ENCODE results near the gene CAVIN4. TPM values are rescaled to one million over a fixed set of nuclear protein-coding genes. Genes with fewer than 3 reads are reported as not detected.

CAVIN4 gene
- total and polyA plus RNA-seq, 2 donors (not counting 3 experiments of a cell fraction or from before 2014, with no cell fraction given), result 0.61 to 3.1 TPM

- no peak overlapping the region for H2AFZ ChIP-seq (ENCODE audit: low read depth, low read length)
- no peak for FAIRE-seq
- no peak overlapping the region for H3K9ac ChIP-seq (replicated peaks; ENCODE audit: extremely low read depth, insufficient read depth, low read length)
Measured at GRCh38 chr9:100623969-100624368, 46.1 kb downstream of the CAVIN4 start.

DNA sequence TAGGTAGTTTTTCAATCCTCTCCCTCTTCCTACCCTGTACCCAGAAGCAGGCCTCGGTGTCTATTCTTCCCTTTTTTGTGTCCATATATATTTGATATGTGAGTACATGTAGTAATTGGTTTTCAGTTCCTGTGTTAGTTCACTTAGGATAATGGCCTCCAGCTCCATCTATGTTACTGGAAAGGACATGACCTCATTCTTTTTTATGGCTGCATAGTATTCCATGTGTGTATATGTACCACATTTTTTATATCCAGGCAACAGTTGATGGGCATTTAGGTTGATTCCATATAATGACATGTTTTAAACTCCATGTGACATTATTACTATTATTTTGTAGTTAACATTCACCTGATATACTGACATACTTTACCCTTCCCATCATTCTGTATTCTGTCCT, 49.1 kb downstream of the CAVIN4 start:
- Histone ChIP-seq H2AFZ (ENCODE audit: low read depth, low read length) (no peak overlapping the region), H3K4me2 (ENCODE audit: insufficient read depth, low read length) (no peak overlapping the region), H3K4me1 (ENCODE audit: control insufficient read depth, extremely low read depth, insufficient read depth, low read length) (no peaks in the 10 kb centered on the region), H3K36me3 (ENCODE audit: control insufficient read depth in 2 of 2, extremely low read depth in 1 of 2, insufficient read depth in 2 of 2, low read length in 2 of 2) (no peaks in the 10 kb centered on the region), H3K4me3 (replicated peaks in 1 of 3; ENCODE audit: insufficient read depth in 1 of 3, low read depth in 1 of 3, low read length in 3 of 3) (no peak overlapping the region), H3K9me1 (replicated peaks; ENCODE audit: control insufficient read depth, extremely low read depth, insufficient read depth, low read length) (no peaks in the 10 kb centered on the region), H3K79me2 (ENCODE audit: control insufficient read depth, insufficient read depth, low read length) (no peaks in the 10 kb centered on the region), H3K9me3 (replicated peaks; ENCODE audit: control insufficient read depth, insufficient read depth, low read length) (no peaks in the 10 kb centered on the region), H3K9ac (replicated peaks; ENCODE audit: extremely low read depth, insufficient read depth, low read length) (no peak overlapping the region), H3K27me3 (ENCODE audit: control insufficient read depth in 2 of 2, insufficient read depth in 2 of 2, low read length in 2 of 2) (no peaks in the 10 kb centered on the region), H3K27ac (ENCODE audit: insufficient read depth, low read depth, low read length) (no peak overlapping the region), H4K20me1 (replicated peaks; ENCODE audit: control insufficient read depth, extremely low read depth, insufficient read depth, low read length) (no peaks in the 10 kb centered on the region)
- intact Hi-C loops (cut with micrococcal nuclease) (no loop called here), dilution Hi-C loops (cut with MboI; ENCODE audit: extremely low pct_ligation_motif_present, low sequenced_read_pairs) (no loop called here)
- CTCF ChIA-PET, result no interaction called here
- no TSS peak for BruUV-seq (replicated peaks)
- POLR2A ChIA-PET, result no interaction called here
- TF ChIP-seq JUN (IDR thresholded peaks at IDR 0.05; ENCODE audit: borderline replicate concordance, insufficient read depth, insufficient read length, low read depth) (no peak), POLR2AphosphoS5 (IDR thresholded peaks at IDR 0.05; ENCODE audit: insufficient read depth, low read depth, low read length) (no peak), EZH2 (IDR thresholded peaks at IDR 0.05; ENCODE audit: borderline replicate concordance, low read depth, low read length, severe bottlenecking) (no peak)
- DNase-seq (ENCODE audit: low read depth, low spot score), result no peak
- FAIRE-seq, result no peak

More at GRCh38 chr9:100623969-100624368, 46.1 kb downstream of the CAVIN4 start:
- no peaks in the 10 kb centered on the region for H3K9me3 ChIP-seq (replicated peaks; ENCODE audit: control insufficient read depth, insufficient read depth, low read length)
- DNase-seq (ENCODE audit: low read depth, low spot score), result no peak
- no peaks in the 10 kb centered on the region for H3K4me1 ChIP-seq (ENCODE audit: control insufficient read depth, extremely low read depth, insufficient read depth, low read length)
- no peaks in the 10 kb centered on the region for H3K79me2 ChIP-seq (ENCODE audit: control insufficient read depth, insufficient read depth, low read length)
- H3K4me2 ChIP-seq (ENCODE audit: insufficient read depth, low read length), result no peak overlapping the region
- intact Hi-C loops (cut with micrococcal nuclease), result no loop called here
- CTCF ChIA-PET, result no interaction called here
- dilution Hi-C loops (cut with MboI; ENCODE audit: extremely low pct_ligation_motif_present, low sequenced_read_pairs), result no loop called here
- BruUV-seq (replicated peaks), result no TSS peak
- H3K36me3 ChIP-seq (ENCODE audit: control insufficient read depth in 2 of 2, extremely low read depth in 1 of 2, insufficient read depth in 2 of 2, low read length in 2 of 2), result no peaks in the 10 kb centered on the region
- POLR2A ChIA-PET, result no interaction called here
- H3K9me1 ChIP-seq (replicated peaks; ENCODE audit: control insufficient read depth, extremely low read depth, insufficient read depth, low read length), result no peaks in the 10 kb centered on the region
- H3K27me3 ChIP-seq (ENCODE audit: control insufficient read depth in 2 of 2, insufficient read depth in 2 of 2, low read length in 2 of 2), result no peaks in the 10 kb centered on the region
- no peak overlapping the region for H3K27ac ChIP-seq (ENCODE audit: insufficient read depth, low read depth, low read length)
- TF ChIP-seq FOS (IDR thresholded peaks at IDR 0.05; ENCODE audit: borderline replicate concordance, insufficient read depth, low read length) (no peak), GATA2 (IDR thresholded peaks at IDR 0.05; ENCODE audit: insufficient read depth, insufficient read length, low read depth, low read length) (no peak), JUN (IDR thresholded peaks at IDR 0.05; ENCODE audit: borderline replicate concordance, insufficient read depth, insufficient read length, low read depth) (no peak)
- no peaks in the 10 kb centered on the region for H4K20me1 ChIP-seq (replicated peaks; ENCODE audit: control insufficient read depth, extremely low read depth, insufficient read depth, low read length)
- no peak overlapping the region for H3K4me3 ChIP-seq (replicated peaks in 1 of 3; ENCODE audit: insufficient read depth in 1 of 3, low read depth in 1 of 3, low read length in 3 of 3)
